SK-N-SH (cell line): ENCODE results near the gene SCARB1. TPM values are rescaled to one million over a fixed set of nuclear protein-coding genes. Genes with fewer than 3 reads are reported as not detected.
"Not testable (repeated sequence)": the region's sequence is repeated elsewhere in the genome, so short reads cannot be mapped to it uniquely, and the experiment has no call there.

Source experiments
- CTCF ChIA-PET: fragments of 300-600, 350-600 bp; formaldehyde crosslinking; extraction: SDS; loops from one replicate; lab custom pipeline; 2021; lab: Yijun Ruan, JAX
- POLR2A ChIA-PET: fragments of 350-600 bp; sonication (Branson Sonifier 250); formaldehyde crosslinking; extraction: SDS; loops from one replicate; lab custom pipeline; 2020; ENCODE audit warnings: antibody characterized with exemption, inconsistent platforms; lab: Yijun Ruan, JAX
- DNase-seq: peaks from one replicate; pipeline ENCODE4 v3.0.0; 2012
- H2AFZ ChIP-seq: fragments of 200-600 bp; sonication (generic); 2 replicates; pipeline ENCODE4 v1.8.1; 2016; ENCODE audit warnings: antibody characterized with exemption, mild to moderate bottlenecking, low read depth
- H3F3A ChIP-seq: fragments of 200-600 bp; sonication (generic); replicated peaks from 2 replicates; pipeline ENCODE3; 2016; ENCODE audit warnings: antibody characterized with exemption, mild to moderate bottlenecking; ENCODE audit not compliant: insufficient read depth
- H3K27ac ChIP-seq, 2 experiments: fragments of 200-500 bp in 1 of 2; fragments of 200-600 bp in 1 of 2; sonication (Bioruptor generic) in 1 of 2; sonication (generic), shearing (Covaris generic) in 1 of 2; 2 replicates each; pipeline versions ENCODE4 v1.5.1 to v1.6.1; 2014 to 2016; ENCODE audit warnings: low read depth in 2 of 2, inconsistent platforms in 1 of 2, low read length in 1 of 2, mild to moderate bottlenecking in 1 of 2, mixed read lengths in 1 of 2
- H3K27me3 ChIP-seq: fragments of 200-600 bp; sonication (generic), shearing (Covaris generic); 2 replicates; pipeline ENCODE4 v1.6.1; 2016; ENCODE audit warnings: mixed run types; ENCODE audit not compliant: insufficient read depth
- H3K36me3 ChIP-seq, 2 experiments: fragments of 200-500 bp in 1 of 2; fragments of 200-600 bp in 1 of 2; sonication (Bioruptor generic) in 1 of 2; sonication (generic) in 1 of 2; replicated peaks in 1 of 2; 2 replicates each; pipeline versions ENCODE3 to v1.5.1; 2014 to 2016; ENCODE audit warnings: low read length in 1 of 2, mild to moderate bottlenecking in 1 of 2; ENCODE audit not compliant: insufficient read depth in 2 of 2, control insufficient read depth in 1 of 2
- H3K4me1 ChIP-seq, 2 experiments: fragments of 200-500 bp in 1 of 2; fragments of 200-600 bp in 1 of 2; sonication (Bioruptor generic) in 1 of 2; sonication (generic), shearing (Covaris generic) in 1 of 2; 2 replicates each; pipeline versions ENCODE4 v1.5.1 to v1.6.1; 2014 to 2016; ENCODE audit warnings: low read depth in 1 of 2, low read length in 1 of 2, mixed run types in 1 of 2; ENCODE audit not compliant: insufficient read depth in 2 of 2, control insufficient read depth in 1 of 2
- H3K4me2 ChIP-seq: fragments of 200-600 bp; sonication (generic), shearing (Covaris generic); 2 replicates; pipeline ENCODE4 v1.6.1; 2017; ENCODE audit warnings: mixed run types
- H3K4me3 ChIP-seq, 2 experiments: fragments of 200-500 bp in 1 of 2; fragments of 200-600 bp in 1 of 2; sonication (Bioruptor generic) in 1 of 2; sonication (generic), shearing (Covaris generic) in 1 of 2; 2 replicates each; pipeline versions ENCODE4 v1.5.1 to v1.8.1; 2014 to 2016; ENCODE audit warnings: low read depth in 2 of 2, inconsistent platforms in 1 of 2, low read length in 1 of 2, mild to moderate bottlenecking in 1 of 2, mixed read lengths in 1 of 2, moderate library complexity in 1 of 2
- H3K79me2 ChIP-seq: fragments of 200-600 bp; sonication (generic); 2 replicates; pipeline ENCODE4 v1.8.1; 2017; ENCODE audit warnings: mild to moderate bottlenecking; ENCODE audit not compliant: insufficient read depth
- H3K9ac ChIP-seq: fragments of 200-600 bp; sonication (generic); 2 replicates; pipeline ENCODE4 v1.6.1; 2017; ENCODE audit warnings: mixed run types
- H3K9me2 ChIP-seq: fragments of 200-600 bp; sonication (generic); 2 replicates; pipeline ENCODE4 v1.6.1; 2017; ENCODE audit warnings: mixed run types
- H3K9me3 ChIP-seq: fragments of 200-600 bp; sonication (generic); 2 replicates; pipeline ENCODE4 v1.6.1; 2017; ENCODE audit warnings: mixed run types, mild to moderate bottlenecking, moderate library complexity
- H4K20me1 ChIP-seq: fragments of 200-600 bp; sonication (generic); 2 replicates; pipeline ENCODE4 v1.6.1; 2017; ENCODE audit warnings: mild to moderate bottlenecking, mixed run types; ENCODE audit not compliant: insufficient read depth
- JUND ChIP-seq: IDR thresholded peaks from 2 replicates; pipeline ENCODE4 v1.4.0; 2012
- MEF2A ChIP-seq: IDR thresholded peaks from 2 replicates; pipeline ENCODE4 v1.4.0; 2012; ENCODE audit warnings: low read depth, borderline replicate concordance
- NRF1 ChIP-seq: IDR thresholded peaks from 2 replicates; pipeline ENCODE4 v1.6.1; 2012; ENCODE audit warnings: low read depth, mild to moderate bottlenecking, low read length
- POLR2AphosphoS5 ChIP-seq: IDR thresholded peaks from 2 replicates; pipeline ENCODE4 v1.6.1; 2012; ENCODE audit warnings: low read depth, low read length
- TAF1 ChIP-seq: IDR thresholded peaks from 2 replicates; pipeline ENCODE4 v1.6.1; 2012; ENCODE audit warnings: low read depth, mild to moderate bottlenecking, low read length, moderate library complexity, borderline replicate concordance
- WGBS: methylation state at CpG from one replicate; pipeline ENCODE4 v1.1.6; 2017; ENCODE audit warnings: low lambda C conversion rate; 5-methylcytosine and 5-hydroxymethylcytosine counted together
- polyA plus RNA-seq, 3 experiments: library from polyadenylated mRNA; depleted of rRNA; stranded (reverse); fragments of >200 nt; gene quantifications; 2 replicates each; pipeline ENCODE4 v1.2.3, GENCODE V29; 2012

The SCARB1 gene
- polyA plus RNA-seq, 1 of the 3 experiments (the other 2 are of a cell fraction) = 33.0 TPM

DNA sequence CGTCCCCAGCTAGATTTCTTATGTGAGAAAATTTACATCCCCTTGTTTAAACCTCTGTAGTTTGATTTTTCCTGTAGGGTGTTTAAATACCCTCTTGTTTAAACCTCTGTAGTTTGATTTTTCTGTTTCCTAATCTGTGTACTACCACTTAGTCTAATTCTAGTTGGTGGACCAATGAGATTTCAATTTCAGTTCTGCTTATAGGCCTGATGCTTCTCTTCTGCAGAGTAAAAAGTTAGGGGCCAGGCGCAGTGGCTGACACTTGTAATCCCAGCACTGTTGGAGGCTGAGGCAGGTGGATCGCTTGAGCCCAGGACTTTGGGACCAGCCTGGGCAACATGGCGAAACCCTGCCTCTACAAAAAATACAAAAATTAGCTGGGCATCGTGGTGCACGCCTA lies 39.3 kb upstream of the SCARB1 start:
- Histone ChIP-seq H2AFZ (no peak overlapping the region), H4K20me1 (0 out of 2 replicates have a peak, but pooled peaks cover under 1% of the 10 kb centered on the region), H3K36me3 (no peaks in the 10 kb centered on the region), H3K4me1 (peaks cover 5 to 14% of the 10 kb centered on the region in 2 experiments; a peak in 2 of 4 replicates), H3K4me3 (no peak overlapping the region), H3K27me3 (no peaks in the 10 kb centered on the region), H3K9ac (no peak overlapping the region), H3K4me2 (no peak overlapping the region), H3K79me2 (no peaks in the 10 kb centered on the region), H3K9me3 (no peaks in the 10 kb centered on the region), H3K27ac (no peak overlapping the region), H3F3A (peaks cover 9% of the 10 kb centered on the region), H3K9me2 (no peaks in the 10 kb centered on the region)
- no peak for DNase-seq
- CTCF ChIA-PET = no interaction called here
- 93% methylated on average over 6 of the region's 6 CpGs for WGBS
- POLR2A ChIA-PET = interaction anchor here (0.8 kb wide), 1 partner anchor 8 kb away, joined by 3 read pairs; no protein-coding TSS in a partner anchor
- no peak for TF ChIP-seq POLR2AphosphoS5
- no peak for TF ChIP-seq MEF2A
- TF ChIP-seq JUND = no peak
- TF ChIP-seq TAF1 = no peak
- TF ChIP-seq, all 33 proteins: peak for 0

DNA sequence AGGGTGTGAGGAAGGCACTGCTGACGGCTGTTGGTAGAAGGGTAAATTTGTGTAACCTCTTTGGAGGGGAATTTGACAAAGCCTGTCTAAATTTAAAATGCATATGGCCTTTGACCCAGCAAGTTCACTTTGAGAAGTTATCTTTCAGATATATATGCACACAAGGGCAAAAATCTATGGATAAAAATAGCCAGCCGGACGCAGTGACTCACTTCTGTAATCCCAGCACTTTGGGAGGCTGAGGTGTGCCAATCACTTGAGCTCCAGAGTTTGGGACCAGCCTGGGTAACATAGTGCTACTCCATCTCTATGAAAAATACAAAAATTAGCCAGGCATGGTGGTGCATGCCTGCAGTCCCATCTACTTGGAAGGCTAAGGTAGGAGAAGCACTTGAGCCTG lies 37.3 kb upstream of the SCARB1 start:
- Histone ChIP-seq H4K20me1 (no peaks in the 10 kb centered on the region), H3K9me2 (no peaks in the 10 kb centered on the region), H3K9ac (no peak overlapping the region), H3K36me3 (no peaks in the 10 kb centered on the region), H3F3A (no peaks in the 10 kb centered on the region), H3K79me2 (no peaks in the 10 kb centered on the region), H3K4me3 (no peak overlapping the region)
- no peak for DNase-seq
- no peak for TF ChIP-seq NRF1
- TF ChIP-seq MEF2A = 0 out of 2 replicates have a peak, but pooled peaks have one; percentile 37
- TF ChIP-seq, all 33 proteins: peak for 1
- Histone ChIP-seq H3K27me3 (no peaks in the 10 kb centered on the region), H2AFZ (no peak overlapping the region), H3K4me2 (no peak overlapping the region; the same call in 1 of the 2 replicates), H3K4me1 (peaks cover 5 to 12% of the 10 kb centered on the region in 2 experiments; a peak in 2 of 4 replicates), H3K27ac (no peak overlapping the region), H3K9me3 (no peaks in the 10 kb centered on the region)
- ChIA-PET POLR2A (interaction anchor here (0.6 to 1.8 kb wide), 2 partner anchors 9 to 239 kb away, joined by 3 to 5 read pairs; no protein-coding TSS in a partner anchor), CTCF (interaction anchor here (1.3 to 2.1 kb wide), 3 partner anchors 39 to 133 kb away, joined by 4 to 9 read pairs (median 4); no protein-coding TSS in a partner anchor)
- 37% methylated on average over 3 of the region's 3 CpGs for WGBS

- not testable (repeated sequence) for H3K9ac ChIP-seq, H3K79me2 ChIP-seq, H3K27ac ChIP-seq, DNase-seq, H3K4me2 ChIP-seq, H3K4me3 ChIP-seq, H3K9me2 ChIP-seq, H2AFZ ChIP-seq, H3K9me3 ChIP-seq, H3F3A ChIP-seq, H3K36me3 ChIP-seq, H4K20me1 ChIP-seq, H3K27me3 ChIP-seq
- POLR2A ChIA-PET = interaction anchor here (1.8 kb wide), 1 partner anchor 10 kb away, joined by 5 read pairs; no protein-coding TSS in a partner anchor
- H3K4me1 ChIP-seq = peaks cover 5 to 12% of the 10 kb centered on the region in 2 experiments; a peak in 2 of 4 replicates
- 82% methylated on average over 8 of the region's 8 CpGs for WGBS
- CTCF ChIA-PET = interaction anchor here (1.1 to 2.1 kb wide), 4 partner anchors 10 to 133 kb away, joined by 3 to 9 read pairs (median 4); no protein-coding TSS in a partner anchor
These were observed 36.7 kb upstream of the SCARB1 start for GRCh38 chr12:124900345-124900795.
